DMS79 (cell line): Measurements from ENCODE around the gene NUFIP2.
"Not testable (repeated sequence)": the region's sequence is repeated elsewhere in the genome, so short reads cannot be mapped to it uniquely, and the experiment has no call there.

Source experiments
- DNase-seq: peaks from one replicate; lab custom pipeline; 2025; lab: John Stamatoyannopoulos, UW

The NUFIP2 gene

DNA sequence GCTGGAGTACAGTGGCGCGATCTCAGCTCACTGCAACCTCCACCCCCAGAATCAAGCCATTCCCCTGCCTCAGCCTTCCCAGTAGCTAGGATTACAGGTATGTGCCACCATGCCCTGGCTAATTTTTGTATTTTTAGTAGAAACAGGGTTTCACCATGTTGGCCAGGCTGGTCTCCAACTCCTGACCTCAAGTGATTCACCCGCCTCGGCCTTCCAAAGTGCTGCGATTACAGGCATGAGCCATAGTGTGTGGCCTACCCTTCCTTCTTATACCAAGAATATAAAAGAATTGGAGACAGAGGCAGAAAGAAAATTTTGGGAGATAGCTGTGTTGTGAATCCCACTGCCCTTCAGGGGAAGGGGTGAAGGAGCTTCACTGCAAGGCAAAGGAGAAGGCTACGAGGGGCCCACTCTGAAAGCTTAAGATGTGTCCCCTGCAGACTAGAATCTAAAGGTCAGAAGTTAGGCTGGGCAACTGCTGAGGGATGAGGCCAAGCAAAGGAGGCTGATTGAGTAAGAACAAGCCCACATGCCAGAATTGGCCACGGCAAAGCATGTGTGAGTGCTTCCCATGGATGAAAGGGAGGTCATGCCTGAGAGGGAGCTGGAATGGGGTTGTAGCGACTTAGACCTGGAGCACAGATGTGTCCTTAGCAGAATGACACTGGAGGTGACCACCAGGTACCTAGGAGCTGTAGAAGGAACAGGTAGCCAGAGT lies 55.7 kb downstream of the NUFIP2 start:
- DNase-seq: no peak

DNA sequence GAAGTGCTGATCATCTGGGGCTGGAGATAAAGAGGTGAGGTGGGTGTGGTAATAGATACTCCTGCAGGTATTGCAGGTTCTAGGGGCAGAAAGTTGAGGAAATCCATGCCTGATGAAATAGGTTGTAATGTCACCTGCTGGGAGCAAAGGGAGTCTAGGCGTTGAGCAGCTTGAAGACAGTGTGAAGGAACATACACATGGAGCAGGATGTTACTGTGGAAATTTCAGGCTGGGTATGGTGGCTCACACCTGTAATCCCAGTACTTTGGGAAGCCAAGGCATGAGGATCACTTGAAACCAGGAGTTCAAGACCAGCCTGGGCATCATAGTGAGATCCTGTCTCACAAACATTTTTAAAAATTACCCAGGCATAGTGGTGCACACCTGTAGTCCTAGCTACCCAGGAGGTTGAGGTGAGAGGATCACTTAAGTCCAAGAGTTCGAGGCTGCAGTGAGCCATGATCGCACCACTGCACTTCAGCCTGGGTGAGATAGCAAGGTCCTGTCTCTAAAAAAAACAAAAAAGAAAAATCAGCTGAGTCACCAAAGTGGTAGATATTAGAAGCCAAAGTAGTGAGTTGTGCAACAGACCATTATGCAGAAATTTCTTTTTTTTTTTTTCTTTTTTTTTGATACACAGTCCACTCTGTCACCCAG lies 56.3 kb downstream of the NUFIP2 start:
- DNase-seq: no peak

- no peak for DNase-seq
Observed at GRCh38 chr17:29235904-29236303, 58.0 kb downstream of the NUFIP2 start.

- not testable (repeated sequence) for DNase-seq
Observed at GRCh38 chr17:29234972-29235371, 59.0 kb downstream of the NUFIP2 start.

- DNase-seq: no peak
Observed at GRCh38 chr17:29233301-29233700, 60.6 kb downstream of the NUFIP2 start.

DNA sequence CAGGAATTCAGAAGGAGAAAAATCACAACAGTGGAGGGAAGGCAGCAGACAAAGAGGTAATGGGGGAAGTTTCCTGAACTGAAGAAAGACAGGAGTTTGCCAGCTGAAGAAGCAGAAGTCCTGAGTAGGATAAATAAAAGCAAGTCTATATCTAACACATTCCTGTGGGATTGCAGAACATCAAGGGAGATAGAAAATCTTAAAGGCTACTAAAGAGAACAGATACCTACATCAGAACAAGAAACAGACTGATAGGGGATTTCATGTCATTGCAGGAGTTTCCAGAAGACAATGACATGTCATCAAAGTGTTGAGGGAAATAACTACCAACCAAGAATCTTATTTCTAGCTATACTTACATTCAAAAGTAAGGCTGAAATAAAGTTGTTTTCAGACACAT lies 68.6 kb downstream of the NUFIP2 start:
- DNase-seq: no peak

- not testable (repeated sequence) for DNase-seq
Observed at GRCh38 chr17:29221338-29221737, 72.6 kb downstream of the NUFIP2 start.

DNA sequence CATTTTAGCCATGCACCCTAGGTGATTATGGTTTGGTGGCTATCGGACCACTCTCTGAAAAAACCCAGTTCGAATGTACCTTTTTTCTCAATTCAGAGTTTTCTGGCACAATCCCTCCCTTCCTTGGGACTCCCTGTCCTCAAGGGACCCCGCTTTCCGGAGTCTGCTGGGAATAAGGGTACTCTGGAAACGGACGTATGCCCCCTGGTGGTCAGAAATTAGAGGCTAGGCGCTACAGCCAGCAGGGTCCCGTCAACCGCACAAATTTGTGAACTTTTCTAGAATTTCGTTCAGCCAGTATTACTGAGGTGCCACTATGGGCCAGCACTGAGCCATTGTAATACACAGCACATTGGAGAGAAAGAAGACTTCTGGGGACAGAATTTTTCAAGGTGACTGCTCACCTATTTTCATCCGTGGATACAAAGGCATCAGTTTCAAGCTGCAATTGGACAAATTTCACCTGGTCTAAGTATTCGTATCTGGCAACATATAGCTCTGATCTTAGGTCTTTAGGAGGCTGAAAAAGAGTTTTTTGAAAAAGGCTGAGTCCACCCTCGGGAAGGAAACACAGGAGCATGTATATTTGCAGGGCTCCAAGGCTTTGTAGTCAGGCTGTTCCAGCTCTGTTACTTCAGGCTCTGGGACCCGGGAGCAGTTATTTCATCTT lies 74.4 kb downstream of the NUFIP2 start:
- peak; percentile 30 for DNase-seq

DNA sequence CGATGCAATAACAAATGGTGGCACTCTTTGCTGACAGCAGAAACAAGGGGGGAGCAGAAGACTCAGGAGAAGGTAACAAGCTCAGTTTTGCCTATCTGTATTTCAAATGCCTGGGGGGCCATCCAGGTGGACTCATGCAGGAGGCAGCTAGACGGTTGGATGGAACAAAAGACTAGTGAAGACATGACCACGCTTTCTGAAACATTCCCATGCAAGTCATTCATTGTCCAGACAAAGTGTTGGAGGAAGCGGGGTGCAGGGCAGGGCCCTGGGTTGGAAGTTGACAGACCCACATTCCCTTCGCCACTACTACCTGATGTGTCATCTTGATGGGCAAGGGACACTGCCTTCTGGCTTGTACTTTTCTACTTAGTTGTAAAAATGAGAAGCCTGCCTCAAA lies 77.1 kb downstream of the NUFIP2 start:
- no peak for DNase-seq

GRCh38 chr17:29216181-29216580 lies 77.8 kb downstream of the NUFIP2 start:
- no peak for DNase-seq

- no peak for DNase-seq
Observed at GRCh38 chr17:29215717-29216116, 78.2 kb downstream of the NUFIP2 start.

DNA sequence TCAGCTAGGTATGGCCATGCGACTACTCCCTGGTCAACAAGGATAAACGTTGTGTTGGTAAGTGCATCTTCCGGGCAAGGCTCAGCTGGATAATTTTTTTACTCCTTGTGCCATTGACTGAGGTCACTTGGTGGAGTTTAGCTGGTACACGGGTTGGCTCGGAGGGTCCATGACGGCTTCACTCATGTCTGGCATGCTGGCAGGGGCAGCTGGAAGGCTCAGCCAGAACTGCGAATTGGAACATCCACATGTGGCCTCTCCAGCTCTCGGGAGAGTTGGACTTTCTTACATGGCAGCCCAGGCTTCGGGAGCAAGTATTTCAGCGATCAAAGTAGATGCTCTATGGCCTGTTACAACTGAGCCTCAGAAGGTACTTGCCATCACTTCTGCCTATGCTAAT lies 78.8 kb downstream of the NUFIP2 start:
- no peak for DNase-seq

DNA sequence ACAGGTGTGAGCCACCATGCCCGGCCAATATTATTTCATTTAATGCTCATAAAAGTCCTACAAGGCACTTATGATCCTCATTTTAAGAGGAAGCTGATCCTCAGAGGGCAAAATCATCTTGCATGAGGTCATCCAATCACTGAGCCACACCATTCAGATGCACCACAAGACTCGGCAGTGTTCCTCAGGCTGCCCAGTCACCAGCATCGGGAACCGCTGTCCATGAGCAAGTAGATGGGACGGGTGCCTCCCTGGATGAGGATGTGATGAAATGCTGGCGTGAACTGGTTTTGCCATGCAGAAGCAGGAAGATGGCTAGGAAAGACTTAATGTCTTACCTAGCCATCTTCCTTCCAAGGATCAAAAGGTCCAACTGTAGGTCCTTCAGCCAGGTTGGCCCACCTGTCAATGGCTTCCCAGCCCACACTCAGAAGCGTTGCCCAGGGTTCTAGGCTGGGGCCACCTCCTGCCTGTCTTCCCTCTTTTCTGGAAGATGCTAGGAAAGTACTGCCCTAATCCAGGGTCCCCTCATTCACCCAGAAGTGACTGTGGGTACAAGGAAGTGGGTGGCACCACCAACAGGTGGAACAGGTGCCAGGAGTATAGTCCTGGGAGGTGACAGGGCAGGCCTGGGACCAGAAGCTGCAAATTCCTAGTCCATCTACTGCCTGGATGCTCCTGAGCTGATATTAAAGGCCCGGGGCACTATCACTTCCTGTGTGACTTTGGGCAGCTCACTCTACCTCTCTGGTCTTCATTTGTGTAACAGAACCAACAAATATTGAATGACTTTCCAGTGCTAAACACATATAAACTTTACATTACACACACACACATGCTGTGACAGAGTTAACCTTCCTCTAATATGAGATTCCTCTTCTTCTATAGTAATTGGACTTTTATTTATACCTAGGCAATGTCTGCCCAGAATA lies 79.5 kb downstream of the NUFIP2 start:
- DNase-seq: no peak

GRCh38 chr17:29212681-29213121 lies 81.2 kb downstream of the NUFIP2 start:
- DNase-seq: no peak

DNA sequence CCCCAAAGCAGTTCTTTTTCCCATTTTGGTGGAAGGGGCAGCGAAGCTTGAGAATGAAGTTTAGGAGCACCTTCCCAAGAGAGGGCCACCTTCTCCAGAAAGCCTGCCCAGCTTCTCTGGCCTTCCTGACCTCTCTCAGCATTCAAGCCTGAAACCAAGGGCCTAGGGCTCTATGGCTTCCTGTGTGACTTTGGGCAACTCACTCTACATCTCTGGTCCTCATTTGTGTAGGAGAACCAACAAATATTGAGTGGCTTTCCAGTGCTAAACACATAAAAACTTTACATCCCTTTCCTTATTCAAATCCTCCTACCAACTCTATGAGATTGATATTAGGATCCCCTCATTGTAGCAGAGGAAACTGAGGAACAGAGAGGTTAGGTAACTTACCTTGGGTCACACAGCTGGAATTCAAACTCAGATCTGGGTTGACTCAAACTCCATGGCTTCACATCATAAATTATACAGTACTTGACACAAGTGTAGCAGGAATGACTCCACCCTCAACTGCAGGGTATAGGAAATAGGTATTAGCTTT lies 81.8 kb downstream of the NUFIP2 start:
- DNase-seq: no peak

- DNase-seq: no peak
Observed at GRCh38 chr17:29210879-29211278, 83.1 kb downstream of the NUFIP2 start.

DNA sequence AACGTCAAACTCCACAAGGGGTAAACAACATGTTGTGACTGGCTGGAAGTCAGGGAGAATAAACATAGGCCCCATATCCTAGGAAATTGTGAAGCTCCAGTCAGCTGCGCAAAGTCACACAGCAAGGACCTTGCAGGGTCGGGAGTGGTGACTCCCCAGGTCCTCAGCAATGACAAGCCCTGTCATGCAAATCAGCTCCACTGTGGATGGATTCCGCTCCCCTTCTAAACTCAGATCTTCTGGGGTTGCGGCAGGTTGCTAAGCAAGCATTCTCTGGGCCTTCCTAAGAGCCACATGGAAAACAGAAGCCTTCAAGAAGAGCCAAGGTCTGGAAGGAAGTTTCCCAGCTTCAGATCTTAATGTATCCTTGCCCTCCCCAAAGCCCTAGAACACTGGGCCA lies 84.9 kb downstream of the NUFIP2 start:
- DNase-seq: no peak

DNA sequence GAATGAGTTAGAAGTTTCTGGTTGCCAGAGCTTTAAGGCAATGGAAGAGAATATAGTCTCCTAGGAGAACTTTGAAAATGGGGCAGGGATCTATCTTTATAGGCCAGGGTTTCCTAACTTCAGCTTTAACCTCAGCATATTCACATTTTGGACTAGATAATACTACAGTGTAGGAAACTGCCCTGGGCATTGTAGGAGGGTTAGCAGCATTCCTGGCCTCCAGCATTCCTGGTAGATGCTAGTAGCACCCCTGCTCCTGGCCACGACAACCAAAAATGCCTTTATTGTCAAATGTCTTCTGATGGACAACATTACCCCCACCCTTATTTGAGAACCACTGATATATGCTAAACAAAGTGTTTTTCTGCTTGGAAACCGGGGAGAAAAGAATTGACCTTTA lies 86.0 kb downstream of the NUFIP2 start:
- DNase-seq: no peak
